GM18861 (cell line): ENCODE data around the gene SLFN13.
"Not testable (repeated sequence)": the region's sequence is repeated elsewhere in the genome, so short reads cannot be mapped to it uniquely, and the experiment has no call there.

ENCODE experiments used
- ATAC-seq: cut with Tn5 transposase; IDR thresholded peaks from one replicate; pipeline ENCODE4 v1.9.1; 2021; ENCODE audit not compliant: unreplicated experiment

SLFN13 gene

GRCh38 chr17:35448214-35448898 is at the start of gene SLFN13:
Gene SLFN13 (minus strand): TSS chr17:35448766. CDS start chr17:35445680, 3,086 bp downstream.
- ATAC-seq, result peak; percentile 63

- no peak for ATAC-seq
Measured at GRCh38 chr17:35496451-35497290, 48.1 kb upstream of the SLFN13 start.

- no peak for ATAC-seq
Measured at GRCh38 chr17:35493040-35493439, 44.5 kb upstream of the SLFN13 start.

- no peak for ATAC-seq
Measured at GRCh38 chr17:35491417-35491816, 42.9 kb upstream of the SLFN13 start.

- no peak for ATAC-seq
Measured at GRCh38 chr17:35489944-35490343, 41.4 kb upstream of the SLFN13 start.

- no peak for ATAC-seq
Measured at GRCh38 chr17:35488991-35489390, 40.4 kb upstream of the SLFN13 start.

- no peak for ATAC-seq
Measured at GRCh38 chr17:35486920-35487732, 38.6 kb upstream of the SLFN13 start.

GRCh38 chr17:35479271-35479670 is 30.7 kb upstream of the SLFN13 start:
- no peak for ATAC-seq

- no peak for ATAC-seq
Measured at GRCh38 chr17:35477248-35477647, 28.7 kb upstream of the SLFN13 start.

- no peak for ATAC-seq
Measured at GRCh38 chr17:35476283-35476820, 27.8 kb upstream of the SLFN13 start.

GRCh38 chr17:35468475-35468874 is 19.9 kb upstream of the SLFN13 start:
- ATAC-seq, result no peak

GRCh38 chr17:35467824-35468223 is 19.3 kb upstream of the SLFN13 start:
- ATAC-seq, result no peak

- peak; percentile 79 for ATAC-seq
Measured at GRCh38 chr17:35460354-35460851, 11.8 kb upstream of the SLFN13 start.

- ATAC-seq, result not testable (repeated sequence)
Measured at GRCh38 chr17:35454035-35454434, 5.5 kb upstream of the SLFN13 start.

- no peak for ATAC-seq
Measured at GRCh38 chr17:35453171-35453570, 4.6 kb upstream of the SLFN13 start.

GRCh38 chr17:35449371-35449931 is 885 bp upstream of the SLFN13 start:
- no peak for ATAC-seq

- ATAC-seq, result no peak
Measured at GRCh38 chr17:35448899-35449227, 297 bp upstream of the SLFN13 start.

- ATAC-seq, result no peak
Measured at GRCh38 chr17:35447499-35447898, 1.1 kb downstream of the SLFN13 start.

GRCh38 chr17:35438433-35438832 is 10.1 kb downstream of the SLFN13 start:
- no peak for ATAC-seq

- no peak for ATAC-seq
Measured at GRCh38 chr17:35433075-35433894, 15.3 kb downstream of the SLFN13 start.
